Stimulated activated CD8-positive, alpha-beta memory T cell treated with anti-CD3 and anti-CD28 coated beads, Interleukin-7, amount 100 ng/mL, for 4 hours (primary cell): ENCODE measurements around the gene LMO2.
"Not testable (repeated sequence)": the region's sequence is repeated elsewhere in the genome, so short reads cannot be mapped to it uniquely, and the experiment has no call there.

ENCODE experiments used
- DNase-seq, 2 donors: peaks; one replicate each; pipeline ENCODE4 v3.0.0-alpha.2; 2020; ENCODE audit warnings: low read depth in 2 of 2

The LMO2 gene

GRCh38 chr11:33891714-33892327, at the start of gene LMO2:
Gene LMO2, minus strand, starts transcription at chr11:33892076. Its CDS starts 22,360 bp downstream, at chr11:33869716.
- no peak for DNase-seq

- no peak for DNase-seq
These were observed 48.6 kb upstream of the LMO2 start for GRCh38 chr11:33940538-33940815.

GRCh38 chr11:33936725-33937604, 45.1 kb upstream of the LMO2 start:
- no peak for DNase-seq

- no peak for DNase-seq
These were observed 43.9 kb upstream of the LMO2 start for GRCh38 chr11:33935461-33936456.

GRCh38 chr11:33935005-33935404, 43.1 kb upstream of the LMO2 start:
- DNase-seq = no peak

- DNase-seq = no peak
These were observed 42.6 kb upstream of the LMO2 start for GRCh38 chr11:33934450-33934849.

GRCh38 chr11:33933602-33934001, 41.7 kb upstream of the LMO2 start:
- no peak for DNase-seq

GRCh38 chr11:33932721-33933120, 40.8 kb upstream of the LMO2 start:
- no peak for DNase-seq

- not testable (repeated sequence) for DNase-seq
These were observed 40.0 kb upstream of the LMO2 start for GRCh38 chr11:33931739-33932366.

- DNase-seq = no peak
These were observed 39.2 kb upstream of the LMO2 start for GRCh38 chr11:33931067-33931466.

- no peak for DNase-seq
These were observed 38.6 kb upstream of the LMO2 start for GRCh38 chr11:33930317-33931021.

- DNase-seq = no peak
These were observed 36.7 kb upstream of the LMO2 start for GRCh38 chr11:33928564-33928963.

- no peak for DNase-seq
These were observed 35.0 kb upstream of the LMO2 start for GRCh38 chr11:33926671-33927552.

GRCh38 chr11:33924341-33924740, 32.5 kb upstream of the LMO2 start:
- DNase-seq = no peak

- no peak for DNase-seq
These were observed 31.8 kb upstream of the LMO2 start for GRCh38 chr11:33923626-33924025.

- no peak for DNase-seq
These were observed 29.1 kb upstream of the LMO2 start for GRCh38 chr11:33920838-33921613.

GRCh38 chr11:33919645-33920044, 27.8 kb upstream of the LMO2 start:
- DNase-seq = no peak

GRCh38 chr11:33917402-33917801, 25.5 kb upstream of the LMO2 start:
- DNase-seq = not testable (repeated sequence)

GRCh38 chr11:33916736-33917135, 24.9 kb upstream of the LMO2 start:
- DNase-seq = no peak
